ENCODE data around the gene MSANTD7. TPM values are rescaled to one million over a fixed set of nuclear protein-coding genes. Genes with fewer than 3 reads are reported as not detected.
"Not testable (repeated sequence)": the region's sequence is repeated elsewhere in the genome, so short reads cannot be mapped to it uniquely, and the experiment has no call there.

The MSANTD7 gene
- total RNA-seq, 1 donor, result 22.4 TPM

DNA sequence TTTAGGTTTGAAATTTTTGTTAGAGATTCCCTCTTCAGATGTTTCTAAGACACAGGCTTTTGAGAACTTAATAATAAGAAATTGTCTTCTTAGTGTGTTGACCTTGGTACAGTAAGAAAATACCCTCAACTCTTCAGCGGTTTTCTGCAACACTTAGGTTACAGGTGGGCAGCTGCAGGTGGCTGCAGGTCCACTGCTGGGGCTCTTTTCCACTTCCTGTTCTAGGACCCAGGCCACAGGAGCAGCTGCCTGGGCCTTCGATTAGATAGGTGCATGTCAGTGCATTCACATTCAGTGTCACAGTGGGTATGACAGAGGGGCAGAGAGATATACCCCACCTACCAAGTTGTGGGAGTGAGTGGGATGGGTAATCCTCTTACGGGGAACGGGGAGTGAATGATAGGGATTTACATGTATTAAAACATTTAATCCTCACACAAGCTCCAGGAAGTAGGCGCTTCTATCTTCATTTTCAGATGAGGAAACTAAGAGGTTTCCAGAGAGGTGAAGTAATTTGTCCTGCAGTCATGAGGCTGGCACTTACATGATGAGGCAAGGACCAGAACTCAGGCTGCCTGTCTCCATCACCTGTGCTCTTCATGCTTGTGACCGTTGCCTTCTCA, 20.3 kb downstream of the MSANTD7 start:
- Histone ChIP-seq H3K4me1 (ENCODE audit: insufficient read depth, low read length) (no peaks in the 10 kb centered on the region), H3K9me3 (ENCODE audit: low read depth, low read length) (no peaks in the 10 kb centered on the region), H3K4me3 (ENCODE audit: insufficient read depth, low read length) (no peak overlapping the region), H3K27ac (ENCODE audit: low read depth, low read length) (no peak overlapping the region), H3K79me2 (ENCODE audit: insufficient read depth, low read length) (no peaks in the 10 kb centered on the region), H2AFZ (ENCODE audit: low read length) (no peak overlapping the region), H3K36me3 (ENCODE audit: insufficient read depth, low read length) (peaks cover 2% of the 10 kb centered on the region), H3K4me2 (ENCODE audit: insufficient read depth, low read length) (no peak overlapping the region), H4K20me1 (ENCODE audit: insufficient read depth, low read length) (no peaks in the 10 kb centered on the region), H3K27me3 (ENCODE audit: insufficient read depth, low read length) (no peaks in the 10 kb centered on the region)
- TF ChIP-seq, protein P1, sequence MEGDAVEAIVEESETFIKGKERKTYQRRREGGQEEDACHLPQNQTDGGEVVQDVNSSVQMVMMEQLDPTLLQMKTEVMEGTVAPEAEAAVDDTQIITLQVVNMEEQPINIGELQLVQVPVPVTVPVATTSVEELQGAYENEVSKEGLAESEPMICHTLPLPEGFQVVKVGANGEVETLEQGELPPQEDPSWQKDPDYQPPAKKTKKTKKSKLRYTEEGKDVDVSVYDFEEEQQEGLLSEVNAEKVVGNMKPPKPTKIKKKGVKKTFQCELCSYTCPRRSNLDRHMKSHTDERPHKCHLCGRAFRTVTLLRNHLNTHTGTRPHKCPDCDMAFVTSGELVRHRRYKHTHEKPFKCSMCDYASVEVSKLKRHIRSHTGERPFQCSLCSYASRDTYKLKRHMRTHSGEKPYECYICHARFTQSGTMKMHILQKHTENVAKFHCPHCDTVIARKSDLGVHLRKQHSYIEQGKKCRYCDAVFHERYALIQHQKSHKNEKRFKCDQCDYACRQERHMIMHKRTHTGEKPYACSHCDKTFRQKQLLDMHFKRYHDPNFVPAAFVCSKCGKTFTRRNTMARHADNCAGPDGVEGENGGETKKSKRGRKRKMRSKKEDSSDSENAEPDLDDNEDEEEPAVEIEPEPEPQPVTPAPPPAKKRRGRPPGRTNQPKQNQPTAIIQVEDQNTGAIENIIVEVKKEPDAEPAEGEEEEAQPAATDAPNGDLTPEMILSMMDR (IDR thresholded peaks at IDR 0.05; ENCODE audit: extremely low read depth, low read depth, low read length), result no peak
- DNase-seq (ENCODE audit: insufficient read length, low spot score, missing footprints), result no peak

DNA sequence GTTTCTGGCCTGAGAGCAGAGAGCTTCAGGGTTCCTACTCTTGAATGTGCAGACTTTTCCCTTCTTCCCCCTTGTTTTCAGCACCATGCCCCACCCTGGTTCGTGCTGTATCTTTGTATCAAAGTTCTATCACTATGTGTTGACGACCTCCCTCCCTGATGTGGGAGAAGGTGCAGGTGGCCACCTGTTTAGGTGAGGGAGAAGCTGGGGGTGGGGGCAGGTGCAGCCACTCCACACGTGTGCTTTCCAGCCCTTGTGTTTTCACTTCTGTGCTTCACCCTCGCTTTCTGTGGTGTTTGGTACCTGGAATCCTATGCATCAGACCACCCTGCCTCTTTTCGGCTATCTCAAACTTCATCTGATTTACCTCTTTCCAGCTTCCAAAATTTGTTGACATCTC, 20.9 kb downstream of the MSANTD7 start:
- Histone ChIP-seq H3K36me3 (ENCODE audit: insufficient read depth, low read length) (peaks cover 2% of the 10 kb centered on the region), H2AFZ (ENCODE audit: low read length) (no peak overlapping the region), H3K4me2 (ENCODE audit: insufficient read depth, low read length) (no peak overlapping the region), H3K9me3 (ENCODE audit: low read depth, low read length) (no peaks in the 10 kb centered on the region), H3K27ac (ENCODE audit: low read depth, low read length) (no peak overlapping the region), H3K4me1 (ENCODE audit: insufficient read depth, low read length) (no peaks in the 10 kb centered on the region), H3K79me2 (ENCODE audit: insufficient read depth, low read length) (no peaks in the 10 kb centered on the region), H4K20me1 (ENCODE audit: insufficient read depth, low read length) (no peaks in the 10 kb centered on the region), H3K27me3 (ENCODE audit: insufficient read depth, low read length) (no peaks in the 10 kb centered on the region), H3K4me3 (ENCODE audit: insufficient read depth, low read length) (no peak overlapping the region)
- no peak for DNase-seq (ENCODE audit: insufficient read length, low spot score, missing footprints)
- TF ChIP-seq, protein P1 (IDR thresholded peaks at IDR 0.05; ENCODE audit: extremely low read depth, low read depth, low read length), result no peak

DNA sequence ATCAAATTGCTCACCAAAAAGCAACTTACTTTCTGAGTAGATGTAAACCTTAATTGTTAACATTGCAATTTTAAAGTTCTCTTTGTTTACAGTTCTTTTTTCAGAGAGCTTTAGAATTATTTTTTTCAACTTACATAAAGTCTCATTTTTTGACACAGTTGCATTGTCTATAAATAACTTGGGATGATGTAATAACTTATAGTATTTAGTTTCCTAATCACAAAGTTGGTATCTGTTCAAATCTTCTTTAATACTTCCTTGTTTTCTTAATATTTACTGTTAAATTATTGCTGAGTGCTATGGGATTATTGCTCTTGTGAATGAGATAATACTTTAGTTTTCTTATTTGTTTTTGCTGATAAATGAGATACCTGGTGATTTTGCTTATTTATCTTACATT, 21.7 kb downstream of the MSANTD7 start:
- Histone ChIP-seq H3K36me3 (ENCODE audit: insufficient read depth, low read length) (peaks cover 2% of the 10 kb centered on the region), H3K79me2 (ENCODE audit: insufficient read depth, low read length) (no peaks in the 10 kb centered on the region), H3K9me3 (ENCODE audit: low read depth, low read length) (no peaks in the 10 kb centered on the region), H3K4me2 (ENCODE audit: insufficient read depth, low read length) (no peak overlapping the region), H4K20me1 (ENCODE audit: insufficient read depth, low read length) (no peaks in the 10 kb centered on the region), H3K27me3 (ENCODE audit: insufficient read depth, low read length) (no peaks in the 10 kb centered on the region), H2AFZ (ENCODE audit: low read length) (no peak overlapping the region), H3K4me1 (ENCODE audit: insufficient read depth, low read length) (no peaks in the 10 kb centered on the region), H3K4me3 (ENCODE audit: insufficient read depth, low read length) (no peak overlapping the region), H3K27ac (ENCODE audit: low read depth, low read length) (no peak overlapping the region)
- DNase-seq (ENCODE audit: insufficient read length, low spot score, missing footprints), result peak; percentile 27
- TF ChIP-seq, protein P1 (IDR thresholded peaks at IDR 0.05; ENCODE audit: extremely low read depth, low read depth, low read length), result no peak

DNA sequence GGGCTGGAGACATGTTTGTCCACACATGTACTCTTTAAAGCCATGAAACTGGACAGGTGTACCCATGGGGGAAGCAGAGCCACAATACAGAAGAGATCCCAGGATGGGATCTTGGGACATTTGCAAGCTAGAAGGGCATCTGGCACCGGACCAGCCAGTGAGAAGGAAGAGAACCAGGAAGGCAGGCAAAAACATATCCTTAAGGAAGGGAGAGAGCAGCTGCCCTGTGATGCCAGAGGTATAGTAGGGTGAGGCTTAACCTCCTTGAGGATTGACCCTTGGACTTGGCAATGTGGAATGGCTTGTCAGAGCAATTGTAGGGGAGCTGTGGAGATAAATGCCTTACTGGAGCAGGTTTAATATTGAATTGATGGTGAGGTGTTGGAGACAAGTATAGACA, 22.7 kb downstream of the MSANTD7 start:
- DNase-seq (ENCODE audit: insufficient read length, low spot score, missing footprints), result no peak
- Histone ChIP-seq H3K27me3 (ENCODE audit: insufficient read depth, low read length) (no peaks in the 10 kb centered on the region), H4K20me1 (ENCODE audit: insufficient read depth, low read length) (no peaks in the 10 kb centered on the region), H3K79me2 (ENCODE audit: insufficient read depth, low read length) (no peaks in the 10 kb centered on the region), H3K36me3 (ENCODE audit: insufficient read depth, low read length) (peaks cover 2% of the 10 kb centered on the region), H2AFZ (ENCODE audit: low read length) (no peak overlapping the region), H3K4me1 (ENCODE audit: insufficient read depth, low read length) (no peaks in the 10 kb centered on the region), H3K4me3 (ENCODE audit: insufficient read depth, low read length) (no peak overlapping the region), H3K9me3 (ENCODE audit: low read depth, low read length) (no peaks in the 10 kb centered on the region), H3K4me2 (ENCODE audit: insufficient read depth, low read length) (no peak overlapping the region), H3K27ac (ENCODE audit: low read depth, low read length) (no peak overlapping the region)
- TF ChIP-seq, protein P1 (IDR thresholded peaks at IDR 0.05; ENCODE audit: extremely low read depth, low read depth, low read length), result no peak

DNA sequence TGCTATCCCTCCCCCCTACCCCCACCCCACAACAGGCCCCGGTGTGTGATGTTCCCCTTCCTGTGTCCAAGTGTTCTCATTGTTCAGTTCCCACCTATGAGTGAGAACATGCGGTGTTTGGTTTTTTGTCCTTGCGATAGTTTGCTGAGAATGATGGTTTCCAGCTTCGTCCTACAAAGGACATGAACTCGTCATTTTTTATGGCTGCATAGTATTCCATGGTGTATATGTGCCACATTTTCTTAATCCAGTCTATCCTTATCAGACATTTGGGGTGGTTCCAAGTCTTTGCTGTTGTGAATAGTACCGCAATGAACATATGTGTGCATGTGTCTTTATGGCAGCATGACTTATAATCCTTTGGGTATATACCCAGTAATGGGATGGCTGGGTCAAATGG, 26.4 kb downstream of the MSANTD7 start:
- not testable (repeated sequence) for H3K4me1 ChIP-seq (ENCODE audit: insufficient read depth, low read length); H3K4me3 ChIP-seq (ENCODE audit: insufficient read depth, low read length); H2AFZ ChIP-seq (ENCODE audit: low read length); H4K20me1 ChIP-seq (ENCODE audit: insufficient read depth, low read length); H3K79me2 ChIP-seq (ENCODE audit: insufficient read depth, low read length); H3K9me3 ChIP-seq (ENCODE audit: low read depth, low read length); H3K4me2 ChIP-seq (ENCODE audit: insufficient read depth, low read length); H3K27ac ChIP-seq (ENCODE audit: low read depth, low read length); H3K27me3 ChIP-seq (ENCODE audit: insufficient read depth, low read length); DNase-seq (ENCODE audit: insufficient read length, low spot score, missing footprints)
- H3K36me3 ChIP-seq (ENCODE audit: insufficient read depth, low read length), result peaks cover 14% of the 10 kb centered on the region

DNA sequence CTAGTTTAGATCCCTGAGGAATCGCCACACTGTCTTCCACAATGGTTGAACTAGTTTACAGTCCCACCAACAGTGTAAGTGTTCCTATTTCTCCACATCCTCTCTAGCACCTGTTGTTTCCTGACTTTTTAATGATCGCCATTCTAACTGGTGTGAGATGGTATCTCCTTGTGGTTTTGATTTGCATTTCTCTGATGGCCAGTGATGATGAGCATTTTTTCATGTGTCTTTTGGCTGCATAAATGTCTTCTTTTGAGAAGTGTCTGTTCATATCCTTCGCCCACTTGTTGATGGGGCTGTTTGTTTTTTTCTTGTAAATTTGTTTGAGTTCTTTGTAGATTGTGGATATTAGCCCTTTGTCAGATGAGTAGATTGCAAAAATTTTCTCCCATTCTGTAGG, 26.8 kb downstream of the MSANTD7 start:
- not testable (repeated sequence) for H3K27ac ChIP-seq (ENCODE audit: low read depth, low read length); H2AFZ ChIP-seq (ENCODE audit: low read length); H3K4me3 ChIP-seq (ENCODE audit: insufficient read depth, low read length); H3K4me2 ChIP-seq (ENCODE audit: insufficient read depth, low read length); H3K79me2 ChIP-seq (ENCODE audit: insufficient read depth, low read length); H4K20me1 ChIP-seq (ENCODE audit: insufficient read depth, low read length); DNase-seq (ENCODE audit: insufficient read length, low spot score, missing footprints); H3K9me3 ChIP-seq (ENCODE audit: low read depth, low read length); H3K4me1 ChIP-seq (ENCODE audit: insufficient read depth, low read length); H3K27me3 ChIP-seq (ENCODE audit: insufficient read depth, low read length)
- peaks cover 14% of the 10 kb centered on the region for H3K36me3 ChIP-seq (ENCODE audit: insufficient read depth, low read length)

All from osteoblast (primary cell).